ENCODE results near the gene KIF18B.

Gene KIF18B

DNA sequence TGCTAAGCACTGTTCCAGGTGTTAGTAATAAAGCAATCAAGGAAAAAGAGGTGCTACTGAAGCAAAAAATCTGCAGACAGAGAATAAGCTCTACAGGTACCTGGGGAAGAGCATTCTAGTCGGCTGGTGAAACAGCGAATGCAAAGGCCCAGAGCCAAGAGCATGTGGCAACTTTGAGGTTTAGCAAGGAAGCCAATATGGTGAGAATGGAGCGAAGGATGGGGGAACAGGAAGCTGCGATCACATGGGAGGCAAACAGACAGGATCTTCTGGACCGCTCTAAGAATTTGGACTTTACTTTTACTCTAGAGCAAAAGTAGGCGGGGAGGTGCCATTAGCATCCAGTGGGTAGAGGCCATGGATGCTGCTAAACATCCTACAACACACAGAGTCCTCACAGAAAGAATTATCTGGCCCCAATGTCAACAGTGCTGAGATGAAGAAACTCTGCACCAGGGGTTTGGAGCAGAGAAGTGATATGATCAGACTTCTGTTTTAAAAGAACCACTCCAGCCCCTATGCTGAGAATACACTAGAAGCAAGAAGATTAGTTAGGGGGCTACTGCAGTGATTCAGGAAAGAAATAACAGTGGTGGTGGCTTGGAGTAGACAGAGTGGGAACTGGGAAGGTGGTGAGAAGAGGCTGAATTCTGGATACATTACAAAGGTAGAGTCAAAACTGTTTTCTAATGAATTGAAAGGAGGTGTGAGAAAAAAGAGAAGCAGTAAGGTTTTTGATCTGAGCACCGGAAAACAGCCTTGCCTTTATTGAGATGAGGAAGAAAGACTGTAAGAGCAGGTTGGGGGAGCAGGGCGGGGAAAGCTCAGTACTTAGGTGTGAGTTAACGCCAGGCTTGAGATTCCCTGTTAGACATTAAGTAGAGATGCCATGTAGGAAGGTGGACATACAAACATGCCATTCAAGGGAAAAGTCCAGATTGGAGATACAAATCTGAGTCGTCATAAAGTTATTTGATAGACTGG, 59.3 kb downstream of the KIF18B start:
- no peak for TF ChIP-seq CTCF (IDR thresholded peaks at IDR 0.05; ENCODE audit: low read depth, low read length)
- no peak overlapping the region for H3K4me3 ChIP-seq (replicated peaks in 1 of 2; ENCODE audit: low read depth in 2 of 2, low read length in 2 of 2)

DNA sequence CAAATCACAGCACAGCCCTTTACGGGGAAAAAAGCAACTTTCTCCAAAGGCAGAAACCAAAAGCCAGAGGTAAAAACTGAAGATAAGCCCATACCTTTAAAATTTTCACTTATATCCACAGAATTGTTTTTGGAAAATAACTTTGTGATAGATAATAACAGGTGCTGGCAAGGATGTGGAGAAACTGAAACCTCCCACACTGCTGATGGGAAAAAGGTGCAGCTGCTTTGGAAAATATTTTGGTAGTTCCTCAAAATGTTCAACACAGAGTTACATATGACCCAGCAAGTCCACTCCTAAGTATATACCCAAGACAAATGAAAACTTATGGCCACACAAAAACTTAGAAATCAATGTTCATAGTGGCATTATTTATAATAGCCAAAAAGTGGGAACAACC, 60.6 kb downstream of the KIF18B start:
- no peak for TF ChIP-seq CTCF (IDR thresholded peaks at IDR 0.05; ENCODE audit: low read depth, low read length)
- no peak overlapping the region for H3K4me3 ChIP-seq (replicated peaks in 1 of 2; ENCODE audit: low read depth in 2 of 2, low read length in 2 of 2)
- no peak for DNase-seq (ENCODE audit: low read depth in 2 of 2)

More for the DNA sequence above, 59.3 kb downstream of the KIF18B start:
- no peak for DNase-seq (ENCODE audit: low read depth in 2 of 2)

- TF ChIP-seq CTCF (IDR thresholded peaks at IDR 0.05; ENCODE audit: low read depth, low read length) = no peak
- no peak for DNase-seq (ENCODE audit: low read depth in 2 of 2)
Measured at GRCh38 chr17:44884941-44885340, 62.6 kb downstream of the KIF18B start.

GRCh38 chr17:44881145-44881544, 66.4 kb downstream of the KIF18B start:
- no peak for DNase-seq (ENCODE audit: low read depth in 2 of 2)
- no peak overlapping the region for H3K4me3 ChIP-seq (replicated peaks in 1 of 2; ENCODE audit: low read depth in 2 of 2, low read length in 2 of 2)
- TF ChIP-seq CTCF (IDR thresholded peaks at IDR 0.05; ENCODE audit: low read depth, low read length) = no peak

More at GRCh38 chr17:44884941-44885340, 62.6 kb downstream of the KIF18B start:
- no peak overlapping the region for H3K4me3 ChIP-seq (replicated peaks in 1 of 2; ENCODE audit: low read depth in 2 of 2, low read length in 2 of 2)

GRCh38 chr17:44880062-44880461, 67.5 kb downstream of the KIF18B start:
- H3K4me3 ChIP-seq (replicated peaks in 1 of 2; ENCODE audit: low read depth in 2 of 2, low read length in 2 of 2) = no peak overlapping the region
- no peak for TF ChIP-seq CTCF (IDR thresholded peaks at IDR 0.05; ENCODE audit: low read depth, low read length)
- DNase-seq (ENCODE audit: low read depth in 2 of 2) = no peak

DNA sequence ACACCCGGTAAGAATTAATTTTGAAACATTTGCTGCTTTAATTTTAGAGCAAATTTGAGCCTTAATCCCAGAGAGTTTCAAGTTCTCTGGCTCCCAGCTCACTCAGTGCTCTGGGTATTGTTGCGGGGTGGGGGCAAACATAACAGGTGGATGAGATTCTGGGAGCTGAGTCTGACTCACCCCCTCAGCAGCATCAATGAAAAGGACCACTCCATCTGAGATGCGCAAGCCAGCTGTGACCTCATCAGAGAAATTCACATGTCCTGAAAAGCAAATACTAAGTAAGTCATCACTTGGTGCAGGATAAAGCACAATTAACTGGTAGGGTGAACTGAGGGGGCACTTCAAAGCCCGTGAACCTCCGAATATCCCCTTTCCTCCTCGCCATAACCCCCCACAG, 68.2 kb downstream of the KIF18B start:
- no peak for TF ChIP-seq CTCF (IDR thresholded peaks at IDR 0.05; ENCODE audit: low read depth, low read length)
- no peak overlapping the region for H3K4me3 ChIP-seq (replicated peaks in 1 of 2; ENCODE audit: low read depth in 2 of 2, low read length in 2 of 2)
- no peak for DNase-seq (ENCODE audit: low read depth in 2 of 2)
